Coronary artery (tissue), 2 donors: ENCODE results near the gene ARHGEF11.

Experiments
- DNase-seq: peaks from one replicate; pipeline ENCODE4 v3.0.0-alpha.2; 2017; ENCODE audit warnings: low spot score
- H3K27ac ChIP-seq, 2 donors: fragments of 200-600 bp; sonication (generic); one replicate each; pipeline ENCODE4 v1.5.1; 2016 to 2019
- H3K4me3 ChIP-seq: fragments of 200-600 bp; sonication (generic); 2 replicates; pipeline ENCODE4 v1.5.1; 2016; ENCODE audit warnings: mild to moderate bottlenecking, moderate library complexity
- TF ChIP-seq, protein P1 (sequence below): fragments of 200-600 bp; sonication (generic); IDR thresholded peaks from one replicate; pipeline ENCODE4 v1.5.1; 2019; ENCODE audit warnings: antibody characterized with exemption

Gene ARHGEF11

DNA sequence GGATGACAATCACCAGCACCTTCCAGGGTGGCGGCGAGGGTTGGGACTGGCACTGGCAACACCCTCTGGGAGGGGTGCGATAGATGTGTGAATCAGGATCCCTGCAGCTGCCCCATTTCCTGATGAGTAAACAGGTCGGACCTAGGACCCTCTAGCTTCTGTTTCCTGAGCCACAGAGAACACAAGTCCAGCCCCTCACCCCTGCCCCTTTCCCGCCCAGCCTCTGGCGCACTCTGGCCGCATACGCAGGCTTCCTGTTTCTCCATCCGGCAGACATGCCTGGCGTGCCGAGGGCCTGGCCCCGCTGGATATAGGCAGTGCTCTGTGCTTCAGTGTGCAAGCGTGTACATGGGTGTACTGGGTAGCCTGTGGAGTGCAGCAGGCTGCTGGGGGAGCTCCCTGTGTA is 147.4 kb downstream of the ARHGEF11 start:
- TF ChIP-seq, protein P1, sequence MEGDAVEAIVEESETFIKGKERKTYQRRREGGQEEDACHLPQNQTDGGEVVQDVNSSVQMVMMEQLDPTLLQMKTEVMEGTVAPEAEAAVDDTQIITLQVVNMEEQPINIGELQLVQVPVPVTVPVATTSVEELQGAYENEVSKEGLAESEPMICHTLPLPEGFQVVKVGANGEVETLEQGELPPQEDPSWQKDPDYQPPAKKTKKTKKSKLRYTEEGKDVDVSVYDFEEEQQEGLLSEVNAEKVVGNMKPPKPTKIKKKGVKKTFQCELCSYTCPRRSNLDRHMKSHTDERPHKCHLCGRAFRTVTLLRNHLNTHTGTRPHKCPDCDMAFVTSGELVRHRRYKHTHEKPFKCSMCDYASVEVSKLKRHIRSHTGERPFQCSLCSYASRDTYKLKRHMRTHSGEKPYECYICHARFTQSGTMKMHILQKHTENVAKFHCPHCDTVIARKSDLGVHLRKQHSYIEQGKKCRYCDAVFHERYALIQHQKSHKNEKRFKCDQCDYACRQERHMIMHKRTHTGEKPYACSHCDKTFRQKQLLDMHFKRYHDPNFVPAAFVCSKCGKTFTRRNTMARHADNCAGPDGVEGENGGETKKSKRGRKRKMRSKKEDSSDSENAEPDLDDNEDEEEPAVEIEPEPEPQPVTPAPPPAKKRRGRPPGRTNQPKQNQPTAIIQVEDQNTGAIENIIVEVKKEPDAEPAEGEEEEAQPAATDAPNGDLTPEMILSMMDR = no peak
- no peak for DNase-seq
- peak overlapping the region; percentile 81 for H3K4me3 ChIP-seq
- H3K27ac ChIP-seq = peak overlapping the region; percentile 84 to 98

DNA sequence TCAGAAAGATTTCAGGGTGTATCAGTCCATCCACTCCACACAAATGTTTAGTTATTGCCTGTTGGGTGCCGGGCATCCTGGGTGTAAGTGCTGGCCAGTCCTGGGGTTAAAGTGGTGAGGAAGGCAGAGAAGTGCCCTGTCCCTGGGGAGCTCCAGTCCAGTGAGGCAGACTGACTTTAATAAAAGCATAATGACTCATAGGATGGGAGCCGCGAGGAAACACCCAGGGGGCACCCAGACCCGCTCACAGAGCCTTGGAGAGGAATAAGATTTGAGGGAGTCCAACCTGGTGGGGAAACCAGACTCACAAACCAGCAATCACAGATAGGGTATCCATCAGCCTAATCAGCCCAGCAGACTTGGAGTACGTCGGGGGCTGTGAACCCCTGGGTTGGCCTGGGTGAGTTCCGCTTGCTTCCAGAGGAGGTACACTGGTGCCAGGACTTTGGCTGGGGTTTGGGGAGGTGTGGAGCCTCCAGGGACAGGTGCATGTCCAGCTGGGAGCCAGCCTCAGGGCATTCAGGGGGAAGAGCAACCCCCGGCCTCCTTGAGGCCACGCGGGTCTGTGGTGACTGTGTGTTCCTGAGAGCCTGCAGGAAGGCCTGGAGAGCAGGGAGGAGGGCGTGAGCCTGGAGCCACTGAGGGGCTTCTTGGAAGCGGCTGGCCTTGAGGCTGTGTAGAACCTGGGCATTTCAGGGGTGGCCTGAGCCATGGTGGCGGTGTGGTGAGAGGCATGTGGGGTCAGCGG is 148.3 kb downstream of the ARHGEF11 start:
- TF ChIP-seq, protein P1 = no peak
- DNase-seq = no peak
- peak overlapping the region; percentile 84 to 98 for H3K27ac ChIP-seq
- peak overlapping the region; percentile 81 for H3K4me3 ChIP-seq

DNA sequence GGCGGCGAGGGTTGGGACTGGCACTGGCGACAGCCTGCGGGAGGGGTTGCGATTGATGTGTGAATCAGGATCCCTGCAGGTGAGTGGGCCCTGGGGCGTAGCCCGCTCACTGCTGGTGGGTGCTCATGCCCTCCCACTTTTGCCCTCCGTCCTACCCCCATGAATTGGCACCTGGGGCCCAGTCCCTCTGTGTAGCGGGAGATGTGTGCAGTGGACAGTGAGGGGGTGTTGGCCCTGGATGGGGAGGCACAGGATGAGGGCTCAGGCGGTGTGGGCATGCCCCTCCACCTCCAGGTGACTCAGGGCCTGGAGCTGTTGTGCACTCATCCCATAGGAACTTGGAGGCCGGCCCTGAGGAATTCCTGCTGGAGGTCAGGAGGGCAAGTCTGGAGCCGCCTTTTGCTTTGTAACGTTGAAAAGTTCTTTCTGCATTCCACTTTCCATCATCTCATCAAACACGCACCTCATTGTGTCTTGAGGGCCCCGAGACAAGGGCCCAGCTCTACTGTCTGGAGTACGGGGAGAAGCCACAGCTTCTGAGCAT is 149.0 kb downstream of the ARHGEF11 start:
- TF ChIP-seq, protein P1 = no peak
- Histone ChIP-seq H3K4me3 (peak overlapping the region; percentile 81), H3K27ac (peak overlapping the region; percentile 84 to 98)
- DNase-seq = peak; percentile 86

DNA sequence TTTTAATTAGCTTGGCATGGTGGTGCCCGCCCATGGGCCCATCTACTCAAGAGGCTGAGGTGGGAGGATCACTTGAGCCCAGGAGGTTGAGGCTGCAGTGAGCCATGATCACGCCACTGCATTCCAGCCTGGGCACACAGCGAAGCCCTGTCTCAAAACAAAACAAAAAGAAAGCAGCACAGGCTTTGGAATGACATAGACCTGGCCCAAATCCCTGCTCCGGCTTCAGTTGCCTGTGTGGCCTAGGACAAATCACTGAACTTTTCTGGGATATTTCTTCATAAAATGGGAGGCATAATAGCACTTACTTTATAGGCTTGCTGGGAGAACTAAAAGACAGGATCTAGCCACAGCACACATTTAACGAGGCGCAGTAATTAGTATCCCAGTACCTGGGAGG is 149.6 kb downstream of the ARHGEF11 start:
- TF ChIP-seq, protein P1 = no peak
- peak overlapping the region; percentile 81 for H3K4me3 ChIP-seq
- no peak for DNase-seq
- peak overlapping the region; percentile 84 to 98 for H3K27ac ChIP-seq

DNA sequence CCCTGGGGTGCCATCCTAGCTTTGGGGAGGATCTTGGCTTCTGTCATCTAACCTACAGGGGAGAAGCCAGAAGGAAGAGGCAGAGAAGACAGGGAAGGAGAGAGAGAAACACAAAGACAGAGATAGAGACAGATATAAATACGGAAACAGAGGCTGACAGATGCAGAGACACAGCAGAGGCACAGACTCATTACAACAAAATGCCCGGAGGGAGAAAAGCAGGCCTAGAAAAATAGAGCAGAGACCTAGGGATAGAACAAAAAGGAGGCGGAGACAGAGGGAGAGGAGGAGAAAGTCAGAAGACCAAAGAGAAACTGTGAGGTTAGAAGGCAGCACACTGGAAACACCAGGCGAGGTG is 150.1 kb downstream of the ARHGEF11 start:
- TF ChIP-seq, protein P1 = no peak
- no peak for DNase-seq
- peak overlapping the region; percentile 81 for H3K4me3 ChIP-seq
- H3K27ac ChIP-seq = peak overlapping the region; percentile 84 to 98

DNA sequence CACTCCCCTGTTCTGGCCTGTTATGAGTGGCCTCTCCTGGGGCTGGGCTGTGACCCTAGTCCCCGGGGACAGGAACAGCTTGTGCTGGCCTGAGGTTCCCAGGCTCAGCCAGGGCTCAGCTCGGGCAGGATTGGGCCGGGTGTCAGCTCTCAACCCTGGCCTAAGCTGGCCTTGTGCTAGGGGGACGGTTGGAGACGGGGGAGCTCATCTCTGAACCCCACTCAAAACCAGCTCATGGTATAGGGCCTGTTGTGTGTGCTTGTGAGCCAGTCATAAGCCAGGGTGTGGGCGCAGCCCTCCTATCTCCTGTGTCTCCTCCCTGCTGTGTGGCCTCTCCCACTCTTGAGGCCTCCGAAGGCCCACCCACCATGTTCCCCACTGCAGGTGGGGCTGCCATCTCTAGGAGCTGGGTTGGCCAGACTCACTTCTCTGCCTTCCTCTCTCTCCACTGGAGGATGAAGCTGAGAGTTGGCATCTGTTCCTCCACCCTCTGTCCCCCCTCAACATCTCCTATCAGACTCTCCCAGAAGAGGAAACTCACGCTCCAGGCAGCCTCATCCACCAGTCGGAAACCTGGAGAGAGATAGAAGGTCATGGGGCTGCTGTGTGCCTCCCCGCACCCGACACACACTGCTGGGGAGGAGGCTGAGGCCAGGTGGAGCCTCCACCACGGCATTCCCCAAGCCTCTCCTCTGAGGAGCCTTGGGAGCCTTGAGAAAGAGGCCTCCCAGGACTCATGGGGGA is 150.7 kb downstream of the ARHGEF11 start:
- peak; percentile 91 for DNase-seq
- TF ChIP-seq, protein P1 = no peak
- H3K4me3 ChIP-seq = peak overlapping the region; percentile 81
- peak overlapping the region; percentile 84 to 98 for H3K27ac ChIP-seq
